Ishikawa (cell line): ENCODE measurements around the gene BTRC.

Experiments used
- EP300 ChIP-seq: IDR thresholded peaks from 2 replicates; pipeline ENCODE4 v1.6.1; 2012; ENCODE audit warnings: borderline replicate concordance
- TAF1 ChIP-seq: IDR thresholded peaks from 2 replicates; pipeline ENCODE4 v1.6.1; 2012; ENCODE audit warnings: low read depth, mild to moderate bottlenecking
- TEAD4 ChIP-seq: IDR thresholded peaks from 2 replicates; pipeline ENCODE4 v1.6.1; 2012

GRCh38 chr10:101575091-101575490 is 221.1 kb downstream of the BTRC start:
- TF ChIP-seq TEAD4 = no peak
- TF ChIP-seq TAF1 = no peak
- no peak for TF ChIP-seq EP300
